Brain pericyte (primary cell): Measurements from ENCODE around the gene FAU.

Experiments
- DNase-seq: peaks from one replicate; pipeline ENCODE4 v3.0.0-alpha.2; 2012; ENCODE audit warnings: low read depth, low spot score

The FAU gene

GRCh38 chr11:65083134-65083833 lies 38.6 kb downstream of the FAU start:
- DNase-seq: no peak

- no peak for DNase-seq
These were observed 43.1 kb downstream of the FAU start for GRCh38 chr11:65078786-65079342.

DNA sequence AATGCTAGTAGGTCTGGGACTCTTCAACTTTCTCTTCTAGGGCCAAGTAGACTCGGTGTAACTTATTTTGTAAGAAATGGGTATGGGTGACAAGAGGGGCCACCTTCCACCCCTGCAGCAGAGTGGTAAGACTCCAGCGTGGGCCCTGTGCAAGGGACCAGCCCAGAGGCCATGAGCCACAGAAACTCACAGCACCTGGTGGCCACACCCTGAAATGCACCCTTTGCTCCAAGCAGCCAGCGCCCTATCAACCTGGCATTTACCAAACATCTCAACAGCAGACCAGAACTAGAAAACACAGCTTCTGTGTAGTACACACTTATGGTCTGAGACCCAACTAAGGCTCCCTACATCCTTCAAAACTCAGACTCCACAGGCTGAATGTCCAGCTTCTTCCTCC lies 43.8 kb downstream of the FAU start:
- DNase-seq: no peak

GRCh38 chr11:65077451-65077850 lies 44.5 kb downstream of the FAU start:
- DNase-seq: no peak

DNA sequence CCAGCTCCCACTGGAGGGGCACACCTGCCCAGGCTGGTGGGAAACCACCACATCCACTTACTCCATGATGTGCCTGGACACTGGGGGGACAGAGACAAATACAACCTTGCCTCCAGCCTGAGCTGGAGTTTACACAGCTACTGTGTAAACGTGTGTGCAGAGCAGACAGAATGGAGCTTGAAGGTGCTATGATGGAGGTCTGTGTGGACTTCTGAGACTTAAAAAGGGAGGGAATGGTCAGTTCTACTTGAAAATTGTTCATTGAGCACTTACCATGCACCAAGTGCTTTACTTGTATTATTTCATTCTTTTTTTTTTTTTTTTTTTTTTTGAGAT lies 49.3 kb downstream of the FAU start:
- no peak for DNase-seq

DNA sequence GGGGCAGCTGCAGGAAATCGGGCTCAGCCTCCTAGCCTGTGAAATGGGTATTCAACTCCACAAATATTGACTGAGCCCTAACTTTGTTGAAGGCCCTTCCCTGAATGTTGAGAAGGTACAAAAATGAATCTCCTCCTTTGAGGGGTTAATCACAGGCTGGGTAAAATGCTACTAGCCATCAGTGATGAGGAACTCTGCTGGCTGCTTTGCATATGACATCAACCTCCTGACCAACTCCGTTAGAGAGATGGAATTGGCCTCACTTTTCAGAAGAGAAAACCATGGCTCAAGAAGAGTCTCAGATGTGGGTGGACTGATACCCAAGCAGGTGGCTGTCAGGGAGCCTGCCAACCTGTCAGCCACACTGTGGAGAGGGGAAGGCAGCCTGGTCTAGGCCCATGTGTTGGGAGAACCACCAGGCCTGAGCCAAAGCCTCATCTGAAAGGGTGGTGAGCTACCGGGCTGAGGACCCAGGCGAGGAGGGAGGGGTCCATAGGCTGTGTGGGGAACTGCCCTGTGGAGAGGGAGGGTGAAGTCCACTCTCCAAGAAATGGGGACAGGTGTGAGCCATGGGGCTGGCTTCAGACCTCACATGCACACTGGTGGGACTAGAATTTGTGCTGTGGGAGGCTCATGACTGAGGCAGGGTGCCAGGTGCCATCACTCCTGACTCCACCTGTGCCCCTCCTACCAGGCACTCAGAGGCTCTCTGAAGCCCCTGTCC lies 49.9 kb downstream of the FAU start:
- DNase-seq: no peak
